ENCODE measurements around the gene PDS5B.

DNA sequence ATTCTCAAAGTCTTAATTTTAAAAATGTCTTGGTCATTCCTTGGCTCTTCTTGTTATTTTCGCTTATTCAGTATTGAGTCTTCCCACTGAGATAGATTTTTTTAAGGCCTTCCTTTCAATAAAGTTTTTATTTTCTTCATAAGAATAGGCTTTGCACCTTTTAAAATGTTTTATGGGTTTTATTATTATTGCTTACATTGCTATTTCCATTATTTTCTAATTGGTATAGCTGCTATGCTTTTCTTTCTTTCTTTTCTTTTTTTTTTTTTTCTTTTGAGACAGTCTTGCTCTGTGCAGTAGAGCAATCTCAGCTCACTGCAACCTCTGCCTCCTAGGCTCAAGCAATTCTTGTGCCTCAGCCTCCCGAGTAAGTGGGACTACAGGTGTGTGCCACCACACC lies 195.7 kb downstream of the PDS5B start:
- TF ChIP-seq, protein P1, sequence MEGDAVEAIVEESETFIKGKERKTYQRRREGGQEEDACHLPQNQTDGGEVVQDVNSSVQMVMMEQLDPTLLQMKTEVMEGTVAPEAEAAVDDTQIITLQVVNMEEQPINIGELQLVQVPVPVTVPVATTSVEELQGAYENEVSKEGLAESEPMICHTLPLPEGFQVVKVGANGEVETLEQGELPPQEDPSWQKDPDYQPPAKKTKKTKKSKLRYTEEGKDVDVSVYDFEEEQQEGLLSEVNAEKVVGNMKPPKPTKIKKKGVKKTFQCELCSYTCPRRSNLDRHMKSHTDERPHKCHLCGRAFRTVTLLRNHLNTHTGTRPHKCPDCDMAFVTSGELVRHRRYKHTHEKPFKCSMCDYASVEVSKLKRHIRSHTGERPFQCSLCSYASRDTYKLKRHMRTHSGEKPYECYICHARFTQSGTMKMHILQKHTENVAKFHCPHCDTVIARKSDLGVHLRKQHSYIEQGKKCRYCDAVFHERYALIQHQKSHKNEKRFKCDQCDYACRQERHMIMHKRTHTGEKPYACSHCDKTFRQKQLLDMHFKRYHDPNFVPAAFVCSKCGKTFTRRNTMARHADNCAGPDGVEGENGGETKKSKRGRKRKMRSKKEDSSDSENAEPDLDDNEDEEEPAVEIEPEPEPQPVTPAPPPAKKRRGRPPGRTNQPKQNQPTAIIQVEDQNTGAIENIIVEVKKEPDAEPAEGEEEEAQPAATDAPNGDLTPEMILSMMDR (IDR thresholded peaks at IDR 0.05; ENCODE audit: insufficient read depth, low read length, poor library complexity, severe bottlenecking) = no peak
- no peak for TF ChIP-seq EZH2phosphoT487 (conservative IDR thresholded peaks at IDR 0.05; ENCODE audit: low read length)

All from SU-DHL-6 (cell line).